HG02938 (cell line): ENCODE results near the gene PFDN6.
A peak's percentile ranks its signal among the peaks of the same experiment; 100 is the strongest.

Source experiments
- ATAC-seq: cut with Tn5 transposase; IDR thresholded peaks from one replicate; pipeline ENCODE4 v1.9.1; 2021; ENCODE audit warnings: mild to moderate bottlenecking, moderate library complexity; ENCODE audit not compliant: unreplicated experiment

PFDN6 gene

DNA sequence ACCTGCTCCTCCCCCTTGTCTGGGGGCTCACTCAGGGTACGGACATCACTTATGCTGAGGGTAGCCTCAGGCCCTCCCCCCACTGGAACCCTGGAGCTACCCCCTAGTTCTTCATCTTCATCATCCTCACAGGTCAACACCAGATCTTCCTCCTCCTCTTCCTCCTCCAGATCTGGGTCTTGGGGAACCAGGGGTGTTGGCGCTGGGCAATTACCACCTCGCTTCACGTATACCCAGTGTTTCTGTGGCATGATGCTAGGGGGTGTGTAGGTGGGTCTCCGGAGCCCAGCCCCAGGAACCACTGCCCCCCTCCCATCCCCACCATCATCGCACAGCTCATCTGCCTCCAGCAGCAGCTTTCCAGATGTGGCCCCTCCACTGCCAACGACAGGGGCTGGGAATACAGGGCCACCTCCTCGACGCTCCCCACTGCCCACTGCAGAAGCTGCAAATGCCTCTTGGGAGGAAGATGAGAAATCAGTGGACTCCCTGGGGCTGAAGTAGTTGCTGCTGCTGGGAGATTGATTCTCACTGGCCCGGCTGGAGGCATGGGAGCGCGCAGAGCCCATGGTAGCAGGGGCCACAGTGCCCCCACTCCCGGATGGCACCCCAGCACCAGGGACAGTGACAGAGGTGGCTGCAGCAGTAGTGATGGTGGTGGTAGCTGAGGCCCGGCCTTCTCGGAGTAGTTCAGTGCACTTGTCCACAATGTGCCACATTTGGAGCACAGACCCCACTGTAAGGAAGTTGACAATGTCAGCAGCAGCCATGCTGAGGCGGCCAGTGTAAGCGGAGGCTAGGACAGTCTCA is 26.6 kb downstream of the PFDN6 start:
- ATAC-seq: no peak

DNA sequence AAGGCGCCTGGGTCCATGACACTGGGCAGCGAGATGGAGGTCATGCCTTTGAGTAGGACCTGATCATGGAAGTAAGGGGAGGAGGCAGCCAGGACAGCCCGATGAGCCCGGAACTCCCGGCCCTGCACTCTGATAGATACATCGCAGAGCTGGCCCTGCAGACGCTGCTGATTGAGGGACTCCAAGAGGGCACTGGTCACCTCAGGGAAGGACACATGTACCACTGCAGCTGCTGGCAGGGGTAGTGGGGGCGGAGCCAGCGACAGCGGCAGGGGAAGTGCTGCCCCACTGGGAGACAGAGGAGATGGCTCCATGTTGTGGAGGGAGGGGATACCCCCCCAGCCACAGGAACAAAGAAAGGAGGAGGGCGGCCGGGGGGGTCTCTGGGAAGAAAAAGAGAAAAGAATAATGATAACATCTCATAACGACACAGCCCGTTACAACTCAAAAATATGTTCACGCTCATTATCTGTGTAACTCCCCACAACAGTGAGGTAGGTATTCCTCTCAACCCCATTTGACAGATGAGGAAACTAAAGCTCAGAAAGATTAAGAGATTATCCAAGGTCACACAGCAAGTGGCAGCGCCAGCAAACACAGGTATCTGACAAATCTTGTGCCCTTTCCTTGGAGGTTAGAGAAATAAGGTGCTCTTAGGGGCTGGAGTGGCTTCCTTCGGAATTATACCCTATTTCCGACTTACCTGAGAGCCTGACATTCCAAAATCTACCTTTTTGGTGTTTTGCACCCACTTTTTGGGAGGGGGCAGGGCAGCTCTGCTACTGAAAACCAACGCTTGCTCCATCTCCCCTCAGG is 27.4 kb downstream of the PFDN6 start:
- ATAC-seq: no peak

DNA sequence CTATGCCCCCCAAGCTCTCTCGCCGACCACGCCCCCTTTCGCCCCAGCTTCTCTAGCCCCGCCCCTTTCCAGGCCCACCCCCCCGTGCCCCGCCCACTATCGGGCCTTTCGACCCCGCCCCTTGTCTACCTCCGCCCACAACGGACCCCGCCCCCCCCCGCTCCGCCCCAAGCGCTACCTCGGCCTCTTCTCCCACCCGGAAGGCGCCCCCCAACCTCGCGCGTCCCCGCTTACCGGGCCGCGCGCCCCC is 27.9 kb downstream of the PFDN6 start:
- no peak for ATAC-seq

DNA sequence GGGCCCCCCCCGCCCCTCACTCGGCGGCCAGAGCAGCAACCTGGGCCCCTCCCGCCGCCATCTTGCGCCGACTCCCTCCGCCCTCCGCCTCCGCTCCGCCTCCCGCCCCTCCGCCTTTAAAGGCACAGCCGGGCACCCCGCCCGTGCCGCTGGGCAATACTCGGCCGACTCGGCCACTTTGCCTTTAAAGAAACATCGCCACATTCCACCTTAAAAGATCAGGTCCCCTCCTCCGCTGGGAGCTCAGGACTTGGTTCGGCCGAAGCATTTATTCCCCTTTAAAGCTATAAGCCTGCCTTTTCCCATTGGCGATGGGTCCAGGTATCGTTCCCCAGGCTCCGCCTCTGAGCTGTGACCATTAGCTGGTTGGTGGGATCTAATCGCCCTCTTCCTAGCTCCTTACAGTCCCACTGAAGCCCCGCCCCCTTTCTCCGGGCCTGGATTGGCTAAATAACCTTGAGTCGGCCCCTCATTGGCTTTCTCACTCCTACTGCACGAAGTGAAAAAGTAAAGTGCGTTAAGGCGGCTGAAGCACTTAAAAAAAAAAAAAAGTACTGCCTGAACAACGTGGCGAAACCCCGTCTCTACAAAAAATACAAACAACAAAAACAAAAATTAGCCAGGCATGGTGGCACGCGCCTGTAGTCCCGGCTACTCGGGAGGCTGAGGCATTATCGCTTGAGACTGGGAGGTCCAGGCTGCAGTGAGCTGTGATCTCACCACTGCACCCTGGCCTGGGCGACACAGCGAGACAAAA is 28.4 kb downstream of the PFDN6 start, which contains the start of gene ZBTB22:
TSS of gene ZBTB22 (minus strand) at position 76 of the 757 bp plus-strand sequence. CDS start 828 bp downstream, outside the sequence.
- ATAC-seq: peak; percentile 46

- no peak for ATAC-seq
Measured at GRCh38 chr6:33318426-33319073, 29.1 kb downstream of the PFDN6 start.

DNA sequence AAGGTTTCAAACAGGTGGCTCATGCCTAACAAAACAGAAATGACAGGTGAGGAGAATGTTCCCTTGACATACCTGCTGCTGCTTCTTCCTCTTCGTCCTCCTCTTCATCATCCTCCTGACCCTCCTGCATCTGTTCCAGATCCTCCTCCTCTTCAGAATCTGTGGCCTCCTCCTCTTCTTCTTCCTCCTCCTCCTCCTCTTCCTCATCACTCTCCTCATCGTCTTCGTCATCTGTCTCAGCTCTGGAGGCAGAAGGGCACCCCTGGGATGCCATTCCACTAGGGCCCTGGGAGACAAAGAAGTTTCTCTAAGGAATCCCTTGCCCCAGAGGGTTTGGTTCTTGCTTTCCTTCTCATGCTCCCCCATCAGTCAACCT is 30.5 kb downstream of the PFDN6 start:
- no peak for ATAC-seq

- no peak for ATAC-seq
Measured at GRCh38 chr6:33320315-33321181, 31.1 kb downstream of the PFDN6 start.

- ATAC-seq: no peak
Measured at GRCh38 chr6:33321227-33321626, 31.8 kb downstream of the PFDN6 start.

- no peak for ATAC-seq
Measured at GRCh38 chr6:33323623-33323948, 34.2 kb downstream of the PFDN6 start.

- ATAC-seq: no peak
Measured at GRCh38 chr6:33324125-33324524, 34.7 kb downstream of the PFDN6 start.

GRCh38 chr6:33329058-33329457 is 39.7 kb downstream of the PFDN6 start:
- no peak for ATAC-seq

DNA sequence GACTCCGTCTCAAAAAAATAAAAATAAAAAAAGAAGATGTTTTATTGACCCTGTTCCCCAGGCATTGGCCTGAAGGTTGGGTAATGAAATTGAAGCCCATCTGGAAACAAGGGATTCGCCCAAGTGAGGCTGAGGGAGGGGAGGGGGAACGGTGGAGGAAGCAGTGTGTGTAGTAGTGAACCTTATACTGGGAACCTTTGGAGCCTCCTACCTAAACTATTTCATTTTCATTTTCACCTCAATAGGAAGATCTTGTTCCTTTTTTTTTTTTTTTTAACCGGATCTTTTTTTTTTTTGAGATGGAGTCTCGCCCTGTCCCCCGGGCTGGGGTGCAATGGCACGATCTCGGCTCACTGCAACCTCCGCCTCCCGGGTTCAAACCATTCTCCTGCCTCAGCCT is 41.3 kb downstream of the PFDN6 start:
- no peak for ATAC-seq

- no peak for ATAC-seq
Measured at GRCh38 chr6:33333666-33334065, 44.3 kb downstream of the PFDN6 start.

DNA sequence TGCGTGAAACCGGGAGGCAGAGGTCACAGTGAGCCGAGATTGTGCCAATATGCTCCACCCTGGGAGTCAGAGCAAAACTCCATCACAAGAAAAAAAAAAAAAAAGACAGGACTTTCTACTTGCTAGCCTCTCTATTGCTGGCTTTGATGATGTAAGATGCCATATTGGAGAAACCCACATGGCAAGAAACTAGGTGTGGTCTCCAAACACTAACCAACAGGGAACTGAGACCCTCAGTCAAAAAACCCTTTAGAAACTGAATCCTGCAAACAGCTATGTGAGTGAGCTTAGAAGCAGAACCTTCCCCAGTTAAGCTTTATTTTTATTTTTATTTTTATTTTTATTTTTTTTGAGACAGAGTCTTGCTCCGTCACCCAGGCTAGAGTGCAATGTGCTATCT is 46.5 kb downstream of the PFDN6 start:
- ATAC-seq: no peak

DNA sequence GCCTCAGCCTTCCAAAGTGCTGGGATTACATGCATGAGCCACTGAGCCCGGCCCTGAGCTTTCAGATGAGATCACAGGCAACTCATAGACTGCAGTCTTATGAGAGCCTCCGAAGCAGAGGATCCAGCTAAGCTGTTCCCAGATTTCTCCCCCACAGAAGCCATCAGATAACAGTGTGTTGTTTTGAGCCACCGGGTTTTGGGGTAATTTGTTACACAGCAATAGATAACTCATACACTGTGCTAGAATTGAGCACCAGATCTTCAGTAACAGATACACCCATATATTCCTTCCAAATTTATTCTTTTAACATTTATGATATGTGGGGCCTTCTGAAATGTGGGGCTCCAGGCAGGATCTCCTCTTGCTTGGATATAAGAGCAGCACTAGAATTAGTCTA is 47.1 kb downstream of the PFDN6 start:
- no peak for ATAC-seq

DNA sequence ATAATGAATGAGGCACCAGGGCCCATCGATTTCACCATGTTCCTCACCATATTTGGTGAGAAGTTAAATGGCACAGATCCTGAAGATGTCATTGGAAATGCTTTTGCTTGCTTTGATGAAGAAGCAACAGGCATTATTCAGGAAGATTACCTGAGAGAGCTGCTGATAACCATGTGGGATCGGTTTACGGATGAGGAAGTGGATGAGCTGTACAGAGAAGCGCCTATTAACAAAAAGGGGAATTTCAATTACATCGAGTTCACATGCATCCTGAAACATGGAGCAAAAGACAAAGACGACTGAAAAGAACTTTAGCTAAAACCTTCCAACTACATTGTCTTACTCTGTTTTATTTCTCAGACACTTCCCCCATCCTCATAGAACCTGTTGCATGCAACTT is 49.8 kb downstream of the PFDN6 start:
- ATAC-seq: no peak
